HUES6 (cell line): ENCODE measurements around the gene POLE.

Experiments
- H3K27ac ChIP-seq: 2 replicates; pipeline ENCODE4 v1.7.0; 2013; ENCODE audit warnings: low read depth, mild to moderate bottlenecking, low read length, inconsistent platforms
- H3K27me3 ChIP-seq: 2 replicates; pipeline ENCODE4 v1.6.1; 2013; ENCODE audit warnings: low read length; ENCODE audit not compliant: control insufficient read depth, insufficient read depth
- H3K36me3 ChIP-seq: 2 replicates; pipeline ENCODE4 v1.6.1; 2013; ENCODE audit warnings: low read length; ENCODE audit not compliant: control insufficient read depth, insufficient read depth
- H3K4me1 ChIP-seq: 2 replicates; pipeline ENCODE4 v1.6.1; 2013; ENCODE audit warnings: low read length; ENCODE audit not compliant: control insufficient read depth, insufficient read depth
- H3K4me3 ChIP-seq: 2 replicates; pipeline ENCODE4 v1.5.1; 2013; ENCODE audit warnings: low read depth, low read length
- H3K9ac ChIP-seq: one replicate; pipeline ENCODE4 v1.6.1; 2013; ENCODE audit warnings: mild to moderate bottlenecking, low read length
- H3K9me3 ChIP-seq: 2 replicates; pipeline ENCODE4 v1.6.1; 2013; ENCODE audit warnings: low read depth, low read length; ENCODE audit not compliant: control insufficient read depth, insufficient read depth

POLE gene

GRCh38 chr12:132677492-132677891 lies 9.7 kb downstream of the POLE start:
- Histone ChIP-seq H3K27me3 (no peaks in the 10 kb centered on the region), H3K4me3 (no peak overlapping the region), H3K27ac (no peak overlapping the region), H3K4me1 (no peaks in the 10 kb centered on the region), H3K36me3 (peaks cover 80% of the 10 kb centered on the region), H3K9me3 (no peaks in the 10 kb centered on the region), H3K9ac (no peak overlapping the region)

GRCh38 chr12:132675757-132676432 lies 11.2 kb downstream of the POLE start:
- no peak overlapping the region for H3K4me3 ChIP-seq
- no peak overlapping the region for H3K27ac ChIP-seq
- H3K36me3 ChIP-seq, result peaks cover 95% of the 10 kb centered on the region
- H3K4me1 ChIP-seq, result no peaks in the 10 kb centered on the region
- no peaks in the 10 kb centered on the region for H3K9me3 ChIP-seq
- H3K27me3 ChIP-seq, result no peaks in the 10 kb centered on the region
- no peak overlapping the region for H3K9ac ChIP-seq

DNA sequence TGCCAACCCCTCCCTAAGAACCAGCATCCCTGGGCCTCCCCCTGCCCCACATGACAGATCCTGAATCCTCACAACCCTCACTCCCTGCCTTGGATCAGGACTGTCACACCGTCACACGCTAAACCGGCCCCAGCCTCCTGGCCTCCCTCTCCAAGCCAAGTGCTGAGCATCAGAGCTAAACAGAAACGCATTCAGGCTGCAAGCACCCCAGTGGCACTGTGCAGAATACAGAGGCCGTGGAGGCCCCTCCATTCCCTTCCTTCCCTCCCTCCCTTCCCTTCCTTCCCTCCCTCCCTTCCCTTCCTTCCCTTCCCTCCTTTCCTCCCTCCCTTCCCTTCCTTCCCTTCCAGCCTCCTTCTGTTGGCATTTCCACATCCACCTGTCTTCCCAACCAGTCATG lies 12.6 kb downstream of the POLE start:
- Histone ChIP-seq H3K4me1 (no peaks in the 10 kb centered on the region), H3K27me3 (no peaks in the 10 kb centered on the region), H3K36me3 (peaks cover 91% of the 10 kb centered on the region), H3K27ac (no peak overlapping the region), H3K9ac (no peak overlapping the region), H3K4me3 (no peak overlapping the region), H3K9me3 (no peaks in the 10 kb centered on the region)

DNA sequence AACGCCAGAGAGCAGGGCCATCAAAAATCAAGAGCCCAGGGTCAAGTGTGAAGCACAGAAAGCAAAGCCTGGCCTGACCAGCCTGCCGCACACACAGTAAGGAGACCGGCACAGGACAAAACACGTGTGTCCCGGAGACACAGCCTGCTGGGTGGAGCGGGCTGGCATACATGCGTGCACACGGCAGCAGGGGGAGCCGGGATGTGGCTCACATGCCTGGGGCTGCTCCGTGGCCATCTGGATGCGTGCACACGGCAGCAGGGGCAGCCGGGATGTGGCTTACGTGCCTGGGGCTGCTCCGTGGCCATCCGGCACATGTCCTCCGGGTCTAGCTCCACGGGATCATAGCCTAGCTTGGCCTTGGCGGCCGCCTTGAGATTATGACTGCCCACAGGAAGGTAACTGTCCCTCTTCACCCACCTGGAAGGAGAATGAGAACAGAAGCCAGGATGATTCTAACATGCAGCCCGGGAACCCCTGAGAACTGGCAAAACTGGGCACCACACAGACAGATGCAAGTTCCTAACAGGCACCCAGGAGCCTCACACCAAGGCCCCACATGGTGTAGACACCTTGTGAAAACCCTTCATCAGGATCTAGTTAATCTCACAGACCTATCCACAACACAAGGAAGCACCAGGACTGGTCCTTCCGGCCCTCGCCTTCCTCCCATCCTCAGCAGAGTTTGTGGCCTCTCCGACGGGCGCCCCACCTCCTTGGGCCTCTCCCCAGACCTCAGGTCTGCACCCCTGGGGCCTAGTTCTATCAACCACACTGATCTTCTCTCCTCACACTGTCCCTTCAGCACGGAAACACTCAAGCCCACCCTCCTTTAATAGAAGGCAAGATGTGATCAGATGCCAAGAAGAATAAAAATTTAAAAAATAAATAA lies 13.6 kb downstream of the POLE start:
- H3K27ac ChIP-seq, result no peak overlapping the region
- no peaks in the 10 kb centered on the region for H3K4me1 ChIP-seq
- H3K9me3 ChIP-seq, result no peaks in the 10 kb centered on the region
- peaks cover 91% of the 10 kb centered on the region for H3K36me3 ChIP-seq
- H3K9ac ChIP-seq, result no peak overlapping the region
- no peak overlapping the region for H3K4me3 ChIP-seq
- H3K27me3 ChIP-seq, result no peaks in the 10 kb centered on the region

DNA sequence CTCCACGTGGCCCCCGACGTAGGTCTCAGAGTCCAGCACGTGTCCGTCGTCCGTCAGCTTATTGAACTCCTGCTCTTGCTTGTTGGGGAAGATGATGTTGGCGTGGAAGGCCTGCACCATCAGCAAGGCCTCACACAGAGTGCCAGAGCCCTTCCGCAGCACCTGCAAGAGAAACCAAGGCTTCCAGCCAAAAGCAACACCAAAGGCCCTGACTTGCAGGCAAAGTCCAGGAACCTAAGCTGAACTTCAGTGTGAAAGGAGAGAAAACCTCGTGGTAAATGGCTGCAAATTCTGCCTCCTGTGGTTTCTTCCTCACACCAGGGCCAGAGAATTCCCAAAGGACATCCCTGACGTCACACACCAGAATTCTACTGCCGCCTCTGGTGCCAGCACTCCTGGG lies 14.5 kb downstream of the POLE start:
- Histone ChIP-seq H3K9ac (no peak overlapping the region), H3K4me3 (no peak overlapping the region), H3K36me3 (peaks cover 91% of the 10 kb centered on the region), H3K4me1 (no peaks in the 10 kb centered on the region), H3K9me3 (no peaks in the 10 kb centered on the region), H3K27ac (no peak overlapping the region), H3K27me3 (no peaks in the 10 kb centered on the region)

- Histone ChIP-seq H3K36me3 (peaks cover 91% of the 10 kb centered on the region), H3K27ac (no peak overlapping the region), H3K27me3 (no peaks in the 10 kb centered on the region), H3K9me3 (no peaks in the 10 kb centered on the region), H3K4me3 (no peak overlapping the region), H3K9ac (no peak overlapping the region), H3K4me1 (no peaks in the 10 kb centered on the region)
Observed at GRCh38 chr12:132672116-132672515, 15.0 kb downstream of the POLE start.

GRCh38 chr12:132669166-132669879 lies 17.8 kb downstream of the POLE start:
- H3K9me3 ChIP-seq, result no peaks in the 10 kb centered on the region
- H3K27ac ChIP-seq, result no peak overlapping the region

GRCh38 chr12:132668191-132669088 lies 18.7 kb downstream of the POLE start:
- peaks cover 92% of the 10 kb centered on the region for H3K36me3 ChIP-seq
- H3K4me3 ChIP-seq, result no peak overlapping the region
- no peak overlapping the region for H3K27ac ChIP-seq
- no peaks in the 10 kb centered on the region for H3K27me3 ChIP-seq
- no peaks in the 10 kb centered on the region for H3K9me3 ChIP-seq
- no peaks in the 10 kb centered on the region for H3K4me1 ChIP-seq
- H3K9ac ChIP-seq, result no peak overlapping the region

More at GRCh38 chr12:132669166-132669879, 17.8 kb downstream of the POLE start:
- Histone ChIP-seq H3K9ac (no peak overlapping the region), H3K4me1 (no peaks in the 10 kb centered on the region), H3K36me3 (peaks cover 91% of the 10 kb centered on the region), H3K27me3 (no peaks in the 10 kb centered on the region), H3K4me3 (no peak overlapping the region)

GRCh38 chr12:132665794-132666193 lies 21.3 kb downstream of the POLE start:
- H3K36me3 ChIP-seq, result peaks cover 94% of the 10 kb centered on the region
- H3K27ac ChIP-seq, result no peak overlapping the region
- no peaks in the 10 kb centered on the region for H3K4me1 ChIP-seq
- H3K9me3 ChIP-seq, result no peaks in the 10 kb centered on the region
- no peaks in the 10 kb centered on the region for H3K27me3 ChIP-seq
- H3K4me3 ChIP-seq, result no peak overlapping the region
- no peak overlapping the region for H3K9ac ChIP-seq

DNA sequence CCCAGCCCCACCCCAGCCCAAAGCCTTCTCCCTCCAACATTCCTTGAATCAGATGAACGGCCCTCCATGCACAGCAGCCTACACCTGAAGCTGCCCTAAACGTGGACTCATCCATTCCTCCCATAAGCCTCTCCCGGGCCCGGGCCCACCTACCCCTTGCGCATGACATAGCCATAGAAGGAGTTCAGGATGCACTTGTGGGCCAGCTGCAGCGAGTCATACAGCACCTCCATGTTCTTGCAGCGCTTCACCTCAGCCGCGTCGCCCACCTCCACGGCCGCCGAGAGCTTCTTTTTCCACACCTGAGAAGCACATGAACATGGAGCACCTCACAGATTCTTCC lies 22.0 kb downstream of the POLE start:
- Histone ChIP-seq H3K9me3 (no peaks in the 10 kb centered on the region), H3K4me3 (no peak overlapping the region), H3K27ac (no peak overlapping the region), H3K4me1 (no peaks in the 10 kb centered on the region), H3K9ac (no peak overlapping the region), H3K36me3 (peaks cover 98% of the 10 kb centered on the region), H3K27me3 (no peaks in the 10 kb centered on the region)
